OCI-LY1 (cell line): ENCODE measurements around the gene ATXN7L1.

Experiments
- CTCF ChIP-seq: fragments of 200-600 bp; sonication (generic), shearing (Covaris generic); IDR thresholded peaks from 2 replicates; pipeline ENCODE4 v1.5.1; 2017; ENCODE audit warnings: mild to moderate bottlenecking, antibody characterized with exemption, low read length, moderate library complexity, mixed read lengths
- EZH2 ChIP-seq: fragments of 200-600 bp; sonication (generic), shearing (Covaris generic); IDR thresholded peaks from 2 replicates; pipeline ENCODE4 v1.8.0; 2017; ENCODE audit warnings: borderline replicate concordance, mixed run types, mild to moderate bottlenecking, antibody characterized with exemption, low read length, moderate library complexity, mixed read lengths

- TF ChIP-seq EZH2 (no peak), CTCF (no peak)
Measured at GRCh38 chr7:105585850-105586500, 290.4 kb downstream of the ATXN7L1 start.
